Activated B cell treated with CpG ODN at 0.5 μM for 24 hours (primary cell): Measurements from ENCODE around the gene UBP1. TPM values are rescaled to one million over a fixed set of nuclear protein-coding genes. Genes with fewer than 3 reads are reported as not detected.
"Not testable (repeated sequence)": the region's sequence is repeated elsewhere in the genome, so short reads cannot be mapped to it uniquely, and the experiment has no call there.

Source experiments
- ATAC-seq: fragments of 200-7000 bp; cut with Tn5 transposase; one replicate; pipeline ENCODE4 v1.10.0; 2021; ENCODE audit warnings: low read depth, mild to moderate bottlenecking, moderate library complexity
- CTCF ChIA-PET: fragments of 350-600 bp; sonication (Branson Sonifier 250); formaldehyde crosslinking; loops from one replicate; lab custom pipeline; 2021; ENCODE audit warnings: antibody characterized with exemption; lab: Charles Lee
- POLR2A ChIA-PET: fragments of 350-600 bp; sonication (Branson Sonifier 250); formaldehyde crosslinking; loops from one replicate; lab custom pipeline; 2021; ENCODE audit warnings: antibody characterized with exemption; lab: Charles Lee
- DNase-seq: peaks from one replicate; pipeline ENCODE4 v3.0.0; 2022
- H3K27ac Mint-ChIP-seq: one replicate; pipeline ENCODE4 v1.8.0; 2020; ENCODE audit warnings: mixed read lengths
- H3K27me3 Mint-ChIP-seq: one replicate; pipeline ENCODE4 v1.8.0; 2021; ENCODE audit warnings: mixed read lengths
- H3K36me3 Mint-ChIP-seq: one replicate; pipeline ENCODE4 v1.8.0; 2021; ENCODE audit warnings: low read depth, mixed read lengths
- H3K4me1 Mint-ChIP-seq: one replicate; pipeline ENCODE4 v1.8.0; 2021; ENCODE audit warnings: mixed read lengths
- H3K4me3 Mint-ChIP-seq: one replicate; pipeline ENCODE4 v1.8.0; 2020; ENCODE audit warnings: mild to moderate bottlenecking, mixed read lengths
- H3K9me3 Mint-ChIP-seq: one replicate; pipeline ENCODE4 v1.8.0; 2020; ENCODE audit warnings: mixed read lengths
- CTCF ChIP-seq: fragments of 200-600 bp; IDR thresholded peaks from one replicate; pipeline ENCODE4 v1.8.0; 2022; ENCODE audit warnings: antibody characterized with exemption, mild to moderate bottlenecking
- intact Hi-C: fragments of 100-400 bp; cut with micrococcal nuclease; formaldehyde crosslinking; loops from one replicate; pipeline ENCODE4 v1.15.1; 2024
- total RNA-seq: library from RNA; stranded (reverse); gene quantifications from 2 replicates; pipeline ENCODE4 v1.2.3, GENCODE V29; 2022

The UBP1 gene
- total RNA-seq, 1 donor from 2014 or later, result 68.6 TPM

- intact Hi-C loops, result no loop called here
- CTCF ChIA-PET, result interaction anchor here (2.5 kb wide), 1 partner anchor 10 kb away, joined by 10 read pairs; no protein-coding TSS in a partner anchor
- no peak for TF ChIP-seq CTCF
- no peak for ATAC-seq
- H3K4me1 Mint-ChIP-seq, result no peaks in the 10 kb centered on the region
- no peaks in the 10 kb centered on the region for H3K36me3 Mint-ChIP-seq
- no peak for DNase-seq
- no peak overlapping the region for H3K4me3 Mint-ChIP-seq
- POLR2A ChIA-PET, result interaction anchor here (0.6 kb wide), 1 partner anchor 78 kb away, joined by 3 read pairs; no protein-coding TSS in a partner anchor
- H3K27ac Mint-ChIP-seq, result no peak overlapping the region
- H3K27me3 Mint-ChIP-seq, result peaks cover 3% of the 10 kb centered on the region
- H3K9me3 Mint-ChIP-seq, result no peaks in the 10 kb centered on the region
Measured at GRCh38 chr3:33363113-33363800, 76.9 kb downstream of the UBP1 start.

- intact Hi-C loops, result no loop called here
- no peaks in the 10 kb centered on the region for H3K36me3 Mint-ChIP-seq
- DNase-seq, result no peak
- no peak for ATAC-seq
- TF ChIP-seq CTCF, result no peak
- H3K27me3 Mint-ChIP-seq, result peaks cover 10% of the 10 kb centered on the region
- CTCF ChIA-PET, result no interaction called here
- no peaks in the 10 kb centered on the region for H3K4me1 Mint-ChIP-seq
- POLR2A ChIA-PET, result interaction anchor here (0.6 kb wide), 1 partner anchor 555 kb away, joined by 8 read pairs; no protein-coding TSS in a partner anchor
- no peak overlapping the region for H3K4me3 Mint-ChIP-seq
- no peak overlapping the region for H3K27ac Mint-ChIP-seq
- H3K9me3 Mint-ChIP-seq, result no peaks in the 10 kb centered on the region
Measured at GRCh38 chr3:33360136-33360825, 79.9 kb downstream of the UBP1 start.

- TF ChIP-seq CTCF, result no peak
- Mint-ChIP-seq H3K27me3 (peaks cover 13% of the 10 kb centered on the region), H3K9me3 (no peaks in the 10 kb centered on the region), H3K4me1 (no peaks in the 10 kb centered on the region), H3K27ac (no peak overlapping the region), H3K4me3 (no peak overlapping the region), H3K36me3 (no peaks in the 10 kb centered on the region)
- ATAC-seq, result no peak
- intact Hi-C loops, result no loop called here
- ChIA-PET CTCF (no interaction called here), POLR2A (no interaction called here)
- DNase-seq, result no peak
Measured at GRCh38 chr3:33358172-33358781, 81.9 kb downstream of the UBP1 start.

GRCh38 chr3:33355611-33356010 is 84.6 kb downstream of the UBP1 start:
- H3K4me1 Mint-ChIP-seq, result no peaks in the 10 kb centered on the region
- no peaks in the 10 kb centered on the region for H3K36me3 Mint-ChIP-seq
- DNase-seq (no peak), ATAC-seq (no peak)
- peaks cover 14% of the 10 kb centered on the region for H3K27me3 Mint-ChIP-seq
- no peak for TF ChIP-seq CTCF
- H3K4me3 Mint-ChIP-seq, result no peak overlapping the region
- POLR2A ChIA-PET, result no interaction called here
- CTCF ChIA-PET, result no interaction called here
- no peak overlapping the region for H3K27ac Mint-ChIP-seq
- intact Hi-C loops, result no loop called here
- no peaks in the 10 kb centered on the region for H3K9me3 Mint-ChIP-seq

GRCh38 chr3:33339758-33340157 is 100.4 kb downstream of the UBP1 start:
- no peaks in the 10 kb centered on the region for H3K4me1 Mint-ChIP-seq
- H3K27me3 Mint-ChIP-seq, result no peaks in the 10 kb centered on the region
- ChIA-PET CTCF (no interaction called here), POLR2A (no interaction called here)
- peaks cover 2% of the 10 kb centered on the region for H3K9me3 Mint-ChIP-seq
- H3K27ac Mint-ChIP-seq, result no peak overlapping the region
- H3K4me3 Mint-ChIP-seq, result no peak overlapping the region
- no peaks in the 10 kb centered on the region for H3K36me3 Mint-ChIP-seq
- intact Hi-C loops, result no loop called here
- DNase-seq (no peak), ATAC-seq (no peak)
- no peak for TF ChIP-seq CTCF

- H3K27ac Mint-ChIP-seq, ATAC-seq, H3K9me3 Mint-ChIP-seq: not testable (repeated sequence)
Measured at GRCh38 chr3:33338936-33339465, 101.2 kb downstream of the UBP1 start.

More at GRCh38 chr3:33338936-33339465, 101.2 kb downstream of the UBP1 start:
- H3K27me3 Mint-ChIP-seq, H3K4me1 Mint-ChIP-seq, POLR2A ChIA-PET, DNase-seq, H3K4me3 Mint-ChIP-seq, intact Hi-C loops, H3K36me3 Mint-ChIP-seq: not testable (repeated sequence)
- CTCF ChIA-PET, result interaction anchor here (0.7 kb wide), 1 partner anchor 829 kb away, joined by 3 read pairs; no protein-coding TSS in a partner anchor
